ENCODE results near the gene RNF167. TPM values are rescaled to one million over a fixed set of nuclear protein-coding genes. Genes with fewer than 3 reads are reported as not detected.

Gene RNF167
- total RNA-seq, 4 donors from 2014 or later = 42.3 to 57.4 (median 54.2) TPM

DNA sequence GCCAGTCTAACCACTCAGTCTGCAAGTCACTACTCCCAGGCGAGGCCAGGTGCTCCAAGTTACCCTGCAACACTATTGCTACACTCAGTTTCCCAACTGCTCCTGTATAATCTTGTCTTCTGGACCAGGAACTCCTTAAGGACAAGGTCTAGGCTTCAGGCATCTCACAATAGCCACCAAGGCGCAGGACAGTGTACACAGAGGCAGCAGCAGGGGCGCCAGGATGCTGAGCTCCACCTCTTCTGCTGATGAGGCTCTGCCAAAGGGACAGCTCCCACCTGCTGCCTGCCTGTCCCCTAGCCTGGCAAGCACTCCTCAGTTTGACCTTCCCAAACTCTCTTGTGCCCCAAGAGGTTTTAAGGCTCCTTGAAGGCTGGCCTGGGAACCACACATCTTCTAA is 3.6 kb upstream of the RNF167 start:
- intact Hi-C loops (cut with DNase I) = no loop called here
- no peak for DNase-seq
- WGBS, 2 donors = 79 to 100% methylated on average over 1 to 2 of the region's 3 CpGs

DNA sequence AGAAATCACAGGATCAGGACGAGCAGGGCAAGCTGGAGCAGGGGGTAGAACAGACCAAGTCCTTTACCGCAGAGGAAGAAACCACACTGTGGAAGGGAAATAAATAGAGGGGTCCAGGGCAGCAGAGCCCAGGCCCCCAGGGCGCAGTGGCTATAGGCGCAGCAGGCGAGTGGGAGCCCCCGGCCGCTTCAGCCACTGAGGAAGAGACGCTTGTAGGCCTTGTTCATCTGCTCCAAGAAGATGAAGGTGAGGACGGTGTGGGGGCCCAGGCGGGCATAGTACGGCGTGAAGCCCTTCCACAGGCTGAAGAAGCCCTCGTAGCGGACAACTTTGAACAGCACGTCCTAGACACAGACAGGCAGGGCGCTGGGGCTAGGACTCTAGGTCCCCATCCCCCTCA is 2.5 kb upstream of the RNF167 start:
- TF ChIP-seq, protein P1, sequence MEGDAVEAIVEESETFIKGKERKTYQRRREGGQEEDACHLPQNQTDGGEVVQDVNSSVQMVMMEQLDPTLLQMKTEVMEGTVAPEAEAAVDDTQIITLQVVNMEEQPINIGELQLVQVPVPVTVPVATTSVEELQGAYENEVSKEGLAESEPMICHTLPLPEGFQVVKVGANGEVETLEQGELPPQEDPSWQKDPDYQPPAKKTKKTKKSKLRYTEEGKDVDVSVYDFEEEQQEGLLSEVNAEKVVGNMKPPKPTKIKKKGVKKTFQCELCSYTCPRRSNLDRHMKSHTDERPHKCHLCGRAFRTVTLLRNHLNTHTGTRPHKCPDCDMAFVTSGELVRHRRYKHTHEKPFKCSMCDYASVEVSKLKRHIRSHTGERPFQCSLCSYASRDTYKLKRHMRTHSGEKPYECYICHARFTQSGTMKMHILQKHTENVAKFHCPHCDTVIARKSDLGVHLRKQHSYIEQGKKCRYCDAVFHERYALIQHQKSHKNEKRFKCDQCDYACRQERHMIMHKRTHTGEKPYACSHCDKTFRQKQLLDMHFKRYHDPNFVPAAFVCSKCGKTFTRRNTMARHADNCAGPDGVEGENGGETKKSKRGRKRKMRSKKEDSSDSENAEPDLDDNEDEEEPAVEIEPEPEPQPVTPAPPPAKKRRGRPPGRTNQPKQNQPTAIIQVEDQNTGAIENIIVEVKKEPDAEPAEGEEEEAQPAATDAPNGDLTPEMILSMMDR (IDR thresholded peaks at IDR 0.05) = no peak
- no peak for TF ChIP-seq POLR2A (IDR thresholded peaks at IDR 0.05)
- intact Hi-C loops (cut with DNase I) = no loop called here
- no peaks in the 10 kb centered on the region for H3K27me3 ChIP-seq
- WGBS, 2 donors = 93% methylated on average over 14 to 16 of the region's 16 CpGs
- no peak for DNase-seq
- H3K27ac ChIP-seq = no peak overlapping the region
- H3K4me3 ChIP-seq = no peak overlapping the region
- peaks cover 15 to 43% (median 15%) of the 10 kb centered on the region in 3 donors for H3K36me3 ChIP-seq
- no peaks in the 10 kb centered on the region for H3K9me3 ChIP-seq
- H3K4me1 ChIP-seq = peaks cover 30 to 53% (median 31%) of the 10 kb centered on the region in 3 donors

More for the DNA sequence above, 3.6 kb upstream of the RNF167 start:
- TF ChIP-seq, protein P1 (IDR thresholded peaks at IDR 0.05) = no peak
- TF ChIP-seq POLR2A (IDR thresholded peaks at IDR 0.05) = no peak
- no peaks in the 10 kb centered on the region for H3K9me3 ChIP-seq
- H3K27me3 ChIP-seq = no peaks in the 10 kb centered on the region
- H3K4me1 ChIP-seq = peaks cover 25 to 42% (median 25%) of the 10 kb centered on the region in 3 donors
- no peak overlapping the region for H3K27ac ChIP-seq
- no peak overlapping the region for H3K4me3 ChIP-seq
- peaks cover 9 to 32% (median 13%) of the 10 kb centered on the region in 3 donors for H3K36me3 ChIP-seq

DNA sequence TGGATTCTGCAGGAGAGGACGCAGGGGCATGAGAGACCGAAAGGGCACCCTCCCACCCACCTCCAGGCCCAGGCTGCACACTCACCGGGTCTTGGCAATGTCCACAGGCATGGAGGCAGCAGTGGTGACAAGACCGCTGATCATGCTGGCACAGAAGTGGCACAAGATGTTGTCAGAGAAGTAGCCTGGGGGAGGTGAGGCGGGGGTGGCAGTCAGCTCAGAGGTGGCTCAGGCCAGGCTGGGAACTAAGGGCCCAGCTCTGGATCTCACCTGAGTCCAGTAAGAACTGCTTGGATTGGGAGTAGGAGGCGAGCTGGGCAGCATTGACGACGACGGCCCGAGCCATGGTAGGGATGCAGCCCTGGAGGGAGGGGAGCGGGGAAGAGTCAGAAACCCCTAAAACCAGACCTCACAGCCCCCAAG is 2.0 kb upstream of the RNF167 start:
- H3K9me3 ChIP-seq = no peaks in the 10 kb centered on the region
- H3K4me1 ChIP-seq = peaks cover 30 to 59% (median 31%) of the 10 kb centered on the region in 3 donors
- H3K4me3 ChIP-seq = no peak overlapping the region
- H3K27me3 ChIP-seq = no peaks in the 10 kb centered on the region
- peaks cover 18 to 48% (median 20%) of the 10 kb centered on the region in 3 donors for H3K36me3 ChIP-seq
- no peak for DNase-seq
- WGBS, 2 donors = 82 to 96% methylated on average over 10 to 11 of the region's 11 CpGs
- TF ChIP-seq, protein P1 (IDR thresholded peaks at IDR 0.05) = no peak
- TF ChIP-seq POLR2A (IDR thresholded peaks at IDR 0.05) = no peak
- intact Hi-C loops (cut with DNase I) = no loop called here
- peak overlapping the region in 1 of 4 donors; percentile 97 for H3K27ac ChIP-seq

DNA sequence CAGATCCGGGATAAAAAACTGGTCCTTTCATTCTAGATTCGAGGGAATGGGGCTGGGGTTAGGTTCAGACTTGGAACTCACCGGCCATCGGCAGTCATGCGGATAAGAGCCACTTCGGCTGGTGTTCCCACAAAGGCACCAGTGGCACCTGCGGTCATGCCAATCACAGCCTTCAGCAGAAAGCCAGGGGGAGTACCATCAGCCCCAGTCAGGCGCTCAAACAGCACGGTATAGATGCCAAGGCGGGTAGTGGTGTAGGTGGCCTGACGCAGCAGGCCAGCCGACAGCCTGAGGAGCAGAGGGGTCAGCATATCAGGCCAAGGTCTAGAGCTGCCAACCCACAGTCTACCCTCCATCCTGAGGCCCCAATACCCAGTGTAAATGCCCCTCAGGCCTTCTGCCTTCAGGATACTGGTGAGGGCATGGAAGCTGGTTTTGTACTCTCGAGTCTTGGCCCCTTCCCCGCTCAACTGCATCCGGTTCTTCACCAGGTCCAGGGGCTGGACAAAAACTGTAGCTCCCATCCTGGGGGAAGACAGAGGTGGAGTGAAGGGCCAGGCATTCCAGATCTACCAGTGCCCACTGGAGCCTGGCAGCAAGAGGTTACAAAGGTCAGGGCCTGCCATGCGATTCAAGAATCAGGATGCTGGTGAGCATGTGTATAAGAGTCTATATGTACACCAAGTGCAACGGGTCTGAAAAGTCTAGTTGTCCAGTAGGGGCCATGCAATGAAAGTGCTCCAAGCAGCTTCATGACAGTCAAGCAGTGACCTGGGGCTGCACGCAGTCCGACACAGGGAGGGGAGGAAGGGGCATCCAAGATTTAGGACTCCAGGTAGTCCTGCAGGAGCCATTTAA is 1.2 kb upstream of the RNF167 start:
- WGBS, 2 donors = 47 to 56% methylated on average over 10 to 14 of the region's 19 CpGs
- Histone ChIP-seq H3K9me3 (no peaks in the 10 kb centered on the region), H3K4me3 (peak overlapping the region; percentile 64 to 75 (median 72)), H3K27ac (peak overlapping the region; percentile 89 to 97 (median 94)), H3K4me1 (peaks cover 30 to 65% (median 34%) of the 10 kb centered on the region in 3 donors), H3K27me3 (no peaks in the 10 kb centered on the region), H3K36me3 (peaks cover 18 to 57% (median 23%) of the 10 kb centered on the region in 3 donors)
- DNase-seq = no peak
- intact Hi-C loops (cut with DNase I) = no loop called here
- TF ChIP-seq, protein P1 (IDR thresholded peaks at IDR 0.05) = no peak
- TF ChIP-seq POLR2A (IDR thresholded peaks at IDR 0.05) = no peak

DNA sequence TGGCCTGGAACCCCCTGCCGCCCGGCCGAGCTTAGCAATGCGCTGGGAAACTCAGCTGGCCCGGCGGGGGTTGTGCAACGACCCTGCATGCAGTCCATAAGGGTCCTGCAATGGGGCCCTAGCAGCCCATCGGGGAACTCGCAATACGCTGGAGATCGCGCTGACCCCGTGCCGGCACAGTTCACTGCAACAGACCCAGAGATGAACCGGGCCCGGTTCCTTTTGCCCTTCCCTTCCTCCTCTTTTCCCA is 597 bp upstream of the RNF167 start:
- peaks cover 33 to 65% (median 35%) of the 10 kb centered on the region in 3 donors for H3K4me1 ChIP-seq
- no peak for DNase-seq
- H3K27ac ChIP-seq = peak overlapping the region; percentile 89 to 97 (median 94)
- TF ChIP-seq, protein P1 (IDR thresholded peaks at IDR 0.05) = no peak
- no peak for TF ChIP-seq POLR2A (IDR thresholded peaks at IDR 0.05)
- H3K36me3 ChIP-seq = peaks cover 18 to 62% (median 23%) of the 10 kb centered on the region in 3 donors
- peak overlapping the region; percentile 64 to 75 (median 72) for H3K4me3 ChIP-seq
- no peaks in the 10 kb centered on the region for H3K9me3 ChIP-seq
- no peaks in the 10 kb centered on the region for H3K27me3 ChIP-seq
- WGBS, 2 donors = 0% methylated on average over 1 to 2 of the region's 16 CpGs
- intact Hi-C loops (cut with DNase I) = no loop called here

Measured in esophagus squamous epithelium (tissue), 5 donors.